NT2/D1 (cell line): ENCODE data around the gene PIK3CD.

Experiments
- DNase-seq: peaks from one replicate; pipeline ENCODE4 v3.0.0-alpha.2; 2011; ENCODE audit warnings: low read depth, low spot score
- H3K27me3 ChIP-seq: 2 replicates; pipeline ENCODE4 v1.6.0; 2011; ENCODE audit warnings: mild to moderate bottlenecking; ENCODE audit not compliant: insufficient read length, insufficient read depth
- H3K36me3 ChIP-seq: 2 replicates; pipeline ENCODE4 v1.6.1; 2011; ENCODE audit warnings: mild to moderate bottlenecking, low read length, mixed read lengths; ENCODE audit not compliant: insufficient read depth, insufficient read length
- H3K4me1 ChIP-seq: 2 replicates; pipeline ENCODE4 v1.5.1; 2011; ENCODE audit not compliant: insufficient read depth, insufficient read length
- H3K4me3 ChIP-seq: 2 replicates; pipeline ENCODE4 v1.5.1; 2011; ENCODE audit warnings: low read depth; ENCODE audit not compliant: insufficient read length
- H3K9ac ChIP-seq: 2 replicates; pipeline ENCODE4 v1.6.0; 2011; ENCODE audit warnings: low read depth; ENCODE audit not compliant: insufficient read length
- H3K9me3 ChIP-seq: 2 replicates; pipeline ENCODE4 v1.5.1; 2011; ENCODE audit warnings: mild to moderate bottlenecking, low read length; ENCODE audit not compliant: insufficient read depth
- SUZ12 ChIP-seq: IDR thresholded peaks from 2 replicates; pipeline ENCODE4 v1.6.1; 2011; ENCODE audit not compliant: insufficient read length, insufficient read depth; ENCODE audit errors: extremely low read depth
- YY1 ChIP-seq: IDR thresholded peaks from 2 replicates; pipeline ENCODE4 v1.6.1; 2011; ENCODE audit not compliant: insufficient read length, insufficient read depth
- ZNF274 ChIP-seq: IDR thresholded peaks from 2 replicates; pipeline ENCODE4 v1.6.1; 2011; ENCODE audit warnings: mild to moderate bottlenecking, low read depth, low read length

PIK3CD gene

GRCh38 chr1:9651220-9651564 lies 339 bp upstream of the PIK3CD start:
- Histone ChIP-seq H3K36me3 (no peaks in the 10 kb centered on the region), H3K27me3 (peaks cover 39% of the 10 kb centered on the region), H3K4me1 (no peaks in the 10 kb centered on the region), H3K9ac (no peak overlapping the region), H3K4me3 (no peak overlapping the region), H3K9me3 (no peaks in the 10 kb centered on the region)
- no peak for TF ChIP-seq ZNF274
- TF ChIP-seq SUZ12, result no peak
- TF ChIP-seq YY1, result no peak
- DNase-seq, result no peak

GRCh38 chr1:9652379-9653209 lies 1.1 kb downstream of the PIK3CD start:
- Histone ChIP-seq H3K4me3 (peak overlapping the region; percentile 46), H3K9me3 (no peaks in the 10 kb centered on the region), H3K27me3 (peaks cover 39% of the 10 kb centered on the region), H3K9ac (no peak overlapping the region), H3K36me3 (no peaks in the 10 kb centered on the region), H3K4me1 (no peaks in the 10 kb centered on the region)
- TF ChIP-seq ZNF274 (no peak), YY1 (no peak), SUZ12 (no peak)
- no peak for DNase-seq

- Histone ChIP-seq H3K9ac (no peak overlapping the region), H3K36me3 (no peaks in the 10 kb centered on the region), H3K27me3 (peaks cover 39% of the 10 kb centered on the region), H3K4me3 (no peak overlapping the region), H3K4me1 (no peaks in the 10 kb centered on the region), H3K9me3 (no peaks in the 10 kb centered on the region)
- no peak for DNase-seq
- TF ChIP-seq SUZ12, result no peak
- no peak for TF ChIP-seq ZNF274
- TF ChIP-seq YY1, result no peak
These were observed 1.6 kb downstream of the PIK3CD start for GRCh38 chr1:9653210-9653490.

- no peak overlapping the region for H3K4me3 ChIP-seq
These were observed 2.0 kb downstream of the PIK3CD start for GRCh38 chr1:9653491-9654050.

GRCh38 chr1:9654051-9654833 lies 2.7 kb downstream of the PIK3CD start:
- Histone ChIP-seq H3K9me3 (no peaks in the 10 kb centered on the region), H3K27me3 (peaks cover 39% of the 10 kb centered on the region), H3K9ac (no peak overlapping the region), H3K4me3 (no peak overlapping the region), H3K4me1 (no peaks in the 10 kb centered on the region), H3K36me3 (no peaks in the 10 kb centered on the region)
- no peak for TF ChIP-seq SUZ12
- no peak for TF ChIP-seq ZNF274
- no peak for TF ChIP-seq YY1
- DNase-seq, result no peak

More at GRCh38 chr1:9653491-9654050, 2.0 kb downstream of the PIK3CD start:
- TF ChIP-seq ZNF274 (no peak), YY1 (no peak), SUZ12 (no peak)
- no peaks in the 10 kb centered on the region for H3K9me3 ChIP-seq
- no peak for DNase-seq
- H3K9ac ChIP-seq, result no peak overlapping the region
- no peaks in the 10 kb centered on the region for H3K36me3 ChIP-seq
- H3K4me1 ChIP-seq, result no peaks in the 10 kb centered on the region
- H3K27me3 ChIP-seq, result peaks cover 39% of the 10 kb centered on the region

GRCh38 chr1:9654834-9655723 lies 3.5 kb downstream of the PIK3CD start:
- H3K9me3 ChIP-seq, result no peaks in the 10 kb centered on the region
- H3K4me1 ChIP-seq, result no peaks in the 10 kb centered on the region
- H3K4me3 ChIP-seq, result no peak overlapping the region
- no peaks in the 10 kb centered on the region for H3K36me3 ChIP-seq
- no peak overlapping the region for H3K9ac ChIP-seq
- H3K27me3 ChIP-seq, result peaks cover 39% of the 10 kb centered on the region
- TF ChIP-seq YY1, result no peak
- TF ChIP-seq SUZ12, result no peak
- TF ChIP-seq ZNF274, result no peak
- DNase-seq, result no peak
